Skin of body (tissue), 2 donors: Measurements from ENCODE around the gene PISD. TPM values are rescaled to one million over a fixed set of nuclear protein-coding genes. Genes with fewer than 3 reads are reported as not detected.

Experiments used
- DNase-seq: peaks from one replicate; lab custom pipeline; 2025; lab: John Stamatoyannopoulos, UW
- total RNA-seq: library from RNA; depleted of rRNA; stranded (reverse); fragments of >200 nt; gene quantifications from one replicate; pipeline ENCODE4 v1.2.3, GENCODE V29; 2014

The PISD gene
- total RNA-seq, 1 donor from 2014 or later = 15.6 TPM

DNA sequence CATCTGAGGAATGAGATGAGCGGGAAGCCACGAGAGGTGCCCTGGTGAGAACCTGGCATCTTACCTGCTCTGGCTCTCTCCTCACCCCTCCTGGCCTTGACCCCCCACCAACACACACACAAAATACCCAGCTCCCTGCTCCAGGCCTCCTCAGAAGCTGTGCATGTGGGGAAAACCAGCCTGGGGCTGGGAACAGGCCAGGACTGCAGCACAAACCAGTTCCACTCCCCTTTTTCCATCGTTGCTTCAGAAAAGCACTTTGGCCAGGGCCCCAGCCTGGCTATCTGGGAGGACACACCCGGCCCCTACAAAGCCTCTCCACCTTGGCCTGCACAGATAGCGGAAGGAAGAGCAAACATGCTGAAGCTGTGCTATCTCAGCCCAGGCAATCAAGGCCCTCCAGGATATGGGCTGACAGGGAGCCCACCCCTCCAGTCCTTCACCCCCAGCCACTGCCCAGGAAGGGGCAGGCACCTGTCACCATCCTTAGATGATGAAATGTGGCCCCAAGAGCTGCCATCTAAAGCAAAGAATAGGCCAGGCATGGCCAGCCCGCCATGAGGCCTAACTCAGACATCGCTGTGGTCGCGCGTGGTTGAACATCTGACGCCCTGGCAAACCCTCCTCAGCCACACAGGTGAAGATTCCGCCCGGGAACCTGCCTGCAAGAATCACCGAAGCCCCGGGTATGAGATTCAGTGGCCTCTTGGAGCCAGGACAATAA, 35.4 kb downstream of the PISD start:
- no peak for DNase-seq

DNA sequence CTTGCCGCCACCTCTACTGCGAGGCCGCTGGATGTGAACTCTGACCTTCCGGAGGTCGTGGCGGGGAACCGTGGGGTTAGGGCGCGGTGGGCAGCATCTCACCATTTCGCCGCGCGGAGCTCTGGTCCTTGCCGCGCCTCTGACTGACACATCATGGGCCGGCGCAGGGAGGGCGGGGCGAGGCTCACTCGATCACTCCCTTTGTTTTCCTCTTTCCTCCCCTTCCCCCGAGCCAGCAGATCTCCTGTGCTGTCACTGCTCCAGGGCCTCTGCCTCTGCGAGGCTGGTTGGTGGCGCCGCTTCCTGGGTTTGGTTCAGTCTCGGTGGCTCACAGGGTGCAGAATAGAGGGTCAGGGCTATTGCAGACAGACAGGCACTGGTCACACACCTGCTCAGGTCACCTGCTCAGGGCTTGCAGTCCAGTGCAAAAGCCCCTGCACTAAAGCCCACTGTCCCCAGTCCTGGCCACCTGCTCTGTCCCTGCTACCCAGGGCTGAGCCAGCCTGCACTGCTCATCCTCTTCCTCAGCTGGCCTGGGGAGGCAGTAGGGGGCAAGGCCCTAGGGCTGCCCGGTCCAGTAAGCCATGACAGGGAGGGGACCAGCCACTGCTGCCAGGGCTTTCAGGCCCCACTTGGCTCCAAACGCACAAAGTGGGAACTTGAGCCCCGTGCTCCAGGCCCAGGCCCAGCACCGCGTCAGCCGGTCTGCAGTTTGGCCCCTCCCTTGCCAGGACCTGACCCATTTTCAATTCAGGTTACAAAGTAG, 36.2 kb downstream of the PISD start:
- DNase-seq = peak; percentile 22

- no peak for DNase-seq
Measured at GRCh38 chr22:31625257-31625640, 36.8 kb downstream of the PISD start.

- DNase-seq = no peak
Measured at GRCh38 chr22:31623592-31624304, 38.3 kb downstream of the PISD start.

- no peak for DNase-seq
Measured at GRCh38 chr22:31622980-31623379, 39.0 kb downstream of the PISD start.

DNA sequence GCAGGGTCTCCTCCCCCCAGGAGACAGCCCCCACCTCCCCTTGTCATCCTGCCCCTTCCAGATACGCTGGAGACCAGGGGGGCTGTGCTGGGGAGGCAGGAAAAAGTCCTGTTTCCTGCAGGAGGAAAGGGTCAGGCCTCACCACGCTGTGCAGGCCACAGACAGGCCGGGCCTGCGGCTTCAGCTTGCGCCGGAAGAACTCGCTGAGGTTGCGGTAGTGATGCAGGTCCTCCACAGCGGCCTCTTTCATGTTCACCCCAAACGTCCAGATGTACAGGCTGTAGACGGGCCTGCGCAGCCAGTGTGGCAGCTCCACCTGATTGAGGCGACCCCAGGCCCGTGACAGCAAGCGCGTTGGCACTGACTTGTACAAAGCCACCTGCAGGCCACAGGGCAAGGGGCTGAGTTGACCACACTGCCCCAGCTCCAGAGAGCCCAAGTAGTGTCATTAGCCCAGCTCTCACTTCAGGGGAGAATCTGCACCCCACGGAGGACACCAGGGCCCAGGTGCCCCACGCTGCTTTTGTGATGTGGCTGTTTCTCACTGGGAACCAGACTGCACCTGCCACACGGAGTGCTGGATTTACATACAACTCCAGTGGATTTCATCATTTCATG, 40.4 kb downstream of the PISD start:
- no peak for DNase-seq

DNA sequence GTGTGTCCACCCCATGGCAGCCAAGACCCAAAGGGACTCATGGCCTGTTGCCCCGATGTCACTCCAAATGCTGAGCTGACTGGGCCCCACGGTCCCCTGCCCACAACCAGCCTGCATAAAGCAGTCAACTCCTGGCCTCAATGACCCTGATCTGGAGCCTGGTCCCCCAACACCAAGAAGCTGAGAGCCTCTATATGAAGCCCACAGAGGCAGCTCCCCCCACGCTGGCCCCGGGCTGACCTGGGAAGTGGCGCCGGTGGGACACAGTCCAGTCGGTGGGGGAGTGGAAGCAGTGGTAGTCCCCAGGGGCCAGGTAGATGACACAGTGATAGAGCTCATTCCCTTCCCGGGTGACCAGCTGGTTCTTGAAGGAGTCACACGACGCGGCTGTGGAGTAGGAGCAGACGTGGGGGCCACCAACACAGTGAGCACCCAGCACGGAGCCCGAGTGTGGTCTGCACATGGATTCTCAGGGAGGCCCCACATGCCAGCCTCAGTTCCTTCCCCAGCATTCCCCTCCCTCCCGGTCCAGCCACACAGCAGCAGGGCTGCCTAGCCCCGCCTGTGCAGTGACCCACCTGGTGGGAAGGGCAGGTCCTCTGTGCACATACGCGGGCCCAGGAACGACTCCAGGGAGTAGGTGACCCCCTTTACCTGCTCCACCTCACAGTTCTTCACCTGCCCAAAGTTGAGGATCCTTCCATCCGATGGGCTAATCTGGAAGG, 41.1 kb downstream of the PISD start:
- DNase-seq = no peak

GRCh38 chr22:31619611-31620300, 42.3 kb downstream of the PISD start:
- DNase-seq = no peak

GRCh38 chr22:31618471-31619176, 43.4 kb downstream of the PISD start:
- DNase-seq = no peak

GRCh38 chr22:31618057-31618456, 44.0 kb downstream of the PISD start:
- no peak for DNase-seq

DNA sequence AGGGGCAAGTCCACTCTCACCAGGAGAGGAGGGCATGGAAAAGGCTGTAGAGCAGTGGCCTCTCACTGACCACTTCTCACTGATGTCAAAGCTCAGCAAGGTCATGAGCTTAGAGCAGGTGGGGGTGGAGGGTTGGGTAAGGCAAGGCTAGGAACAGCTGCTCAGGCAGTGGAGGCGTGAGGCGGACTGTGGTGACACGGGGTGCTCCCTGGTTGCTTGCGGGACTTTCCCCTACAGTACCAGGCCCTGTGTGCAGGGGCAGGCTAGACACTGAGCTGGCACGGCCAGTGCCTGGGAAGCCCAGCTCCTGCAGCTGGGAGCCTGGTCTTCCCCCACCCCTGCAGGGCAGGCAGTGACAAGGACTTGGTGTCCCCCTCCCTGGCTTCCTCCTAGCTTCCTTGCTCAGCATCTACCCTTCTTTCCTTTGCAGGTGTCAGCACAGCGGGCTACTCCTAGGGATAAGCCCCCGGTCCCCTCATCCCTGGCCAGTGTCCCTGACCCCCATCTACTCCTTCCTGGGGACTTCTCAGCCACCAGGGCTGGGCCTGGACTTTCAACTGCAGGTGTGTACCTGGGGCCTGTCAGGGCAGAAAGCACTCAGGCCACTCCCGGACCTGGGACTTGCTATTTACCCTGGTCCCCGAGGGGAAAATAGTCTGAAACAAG, 45.6 kb downstream of the PISD start:
- DNase-seq = no peak

DNA sequence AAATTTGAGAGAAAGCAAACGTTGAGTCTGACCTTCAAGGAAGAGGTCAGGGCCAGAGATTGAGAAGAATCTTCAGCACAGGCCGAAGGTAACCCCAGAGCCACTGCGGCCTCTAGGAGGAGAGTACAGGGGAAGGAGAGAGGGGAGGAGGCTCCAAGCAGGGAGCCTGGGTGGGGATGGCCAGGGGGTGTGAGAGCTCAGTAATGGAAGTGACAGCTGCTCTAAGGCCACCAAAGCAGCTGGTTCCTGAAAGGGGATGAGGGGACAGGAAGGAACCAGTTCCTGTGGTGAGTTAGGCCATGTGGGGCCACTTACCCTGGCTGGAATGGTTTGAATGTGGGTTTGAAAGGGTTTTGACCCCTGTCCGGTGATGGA, 46.1 kb downstream of the PISD start:
- no peak for DNase-seq

GRCh38 chr22:31615491-31615860, 46.5 kb downstream of the PISD start:
- no peak for DNase-seq

- no peak for DNase-seq
Measured at GRCh38 chr22:31614781-31615490, 47.1 kb downstream of the PISD start.

- no peak for DNase-seq
Measured at GRCh38 chr22:31613904-31614296, 48.1 kb downstream of the PISD start.

DNA sequence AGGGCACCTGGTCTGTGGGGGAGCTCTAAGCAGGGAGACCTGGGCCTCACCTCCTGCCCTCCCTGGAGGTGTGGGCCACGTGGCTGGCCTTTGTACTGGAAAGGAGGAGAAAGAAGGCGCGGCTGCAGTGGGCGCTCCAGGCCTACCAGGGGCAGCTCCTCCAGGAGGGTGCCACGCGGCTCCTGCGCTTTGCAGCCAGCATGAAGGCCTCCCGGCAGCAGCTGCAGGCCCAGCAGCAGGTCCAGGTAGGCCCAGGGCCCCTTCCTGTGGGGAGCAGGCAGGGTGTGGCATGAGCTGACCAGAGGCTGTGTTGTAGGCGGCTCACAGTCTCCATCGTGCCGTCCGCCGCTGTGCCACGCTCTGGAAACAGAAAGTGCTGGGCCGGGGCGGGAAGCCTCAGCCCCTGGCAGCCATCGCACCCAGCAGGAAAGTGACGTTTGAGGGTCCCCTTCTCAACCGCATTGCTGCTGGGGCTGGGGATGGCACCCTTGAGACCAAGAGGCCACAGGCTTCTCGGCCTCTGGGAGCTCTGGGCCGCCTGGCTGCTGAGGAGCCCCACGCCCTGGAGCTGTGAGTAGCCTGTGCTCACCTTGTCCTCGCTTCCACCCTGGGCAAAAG, 48.6 kb downstream of the PISD start:
- DNase-seq = no peak

DNA sequence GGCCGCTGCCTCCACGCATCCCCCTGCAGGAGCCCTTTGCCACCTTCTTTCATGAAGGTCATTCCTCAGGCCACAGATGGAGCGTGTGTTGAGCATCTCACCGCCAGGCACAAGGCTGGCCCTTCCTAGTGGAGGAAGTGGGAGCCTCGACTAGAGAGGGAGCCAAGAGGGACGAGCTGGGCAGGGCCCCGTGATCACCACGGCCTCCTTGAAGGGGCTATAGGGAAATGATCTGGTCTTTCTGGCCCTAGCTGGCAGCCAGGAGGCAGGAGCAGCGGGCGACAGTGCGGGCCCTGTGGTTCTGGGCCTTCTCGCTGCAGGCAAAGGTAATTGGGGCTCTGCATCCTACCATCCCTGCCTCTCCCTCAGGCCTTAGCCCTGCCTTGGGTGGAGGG, 49.1 kb downstream of the PISD start:
- DNase-seq = no peak

GRCh38 chr22:31611061-31611760, 50.8 kb downstream of the PISD start:
- no peak for DNase-seq
